Endothelial cell of umbilical vein (primary cell): ENCODE results near the gene DNAH10.

Source experiments
- CTCF ChIP-seq, 2 donors: IDR thresholded peaks; 1 replicate in 1 of 2; 2 replicates in 1 of 2; pipeline ENCODE4 v1.5.1; 2011; ENCODE audit warnings: low read length in 2 of 2, mild to moderate bottlenecking in 2 of 2, moderate library complexity in 2 of 2, control low read depth in 1 of 2, inconsistent platforms in 1 of 2, low read depth in 1 of 2; ENCODE audit not compliant: insufficient read depth in 1 of 2; ENCODE audit errors: extremely low read depth in 1 of 2
- EZH2 ChIP-seq: IDR thresholded peaks from 2 replicates; pipeline ENCODE4 v1.6.1; 2012; ENCODE audit warnings: borderline replicate concordance, low read depth, mild to moderate bottlenecking, moderate library complexity, low read length, inconsistent platforms; ENCODE audit not compliant: severe bottlenecking
- GATA2 ChIP-seq: IDR thresholded peaks from 2 replicates; pipeline ENCODE4 v1.7.0; 2011; ENCODE audit warnings: low read depth, mild to moderate bottlenecking, moderate library complexity, mixed read lengths, low read length; ENCODE audit not compliant: insufficient read length, insufficient read depth
- JUN ChIP-seq: IDR thresholded peaks from 2 replicates; pipeline ENCODE4 v1.6.1; 2011; ENCODE audit warnings: borderline replicate concordance, low read depth; ENCODE audit not compliant: insufficient read length, insufficient read depth
- MAX ChIP-seq: IDR thresholded peaks from 2 replicates; pipeline ENCODE4 v1.6.1; 2011; ENCODE audit not compliant: insufficient read depth, insufficient read length
- POLR2A ChIP-seq: IDR thresholded peaks from 2 replicates; pipeline ENCODE4 v1.6.1; 2012; ENCODE audit warnings: low read depth, mild to moderate bottlenecking, control low read depth, low read length
- POLR2AphosphoS5 ChIP-seq: IDR thresholded peaks from 2 replicates; pipeline ENCODE4 v1.6.1; 2012; ENCODE audit warnings: low read depth, mild to moderate bottlenecking, control low read depth, low read length, moderate library complexity; ENCODE audit not compliant: insufficient read depth

- TF ChIP-seq CTCF (IDR thresholded peaks at IDR 0.05; ENCODE audit: extremely low read depth in 1 of 2, insufficient read depth in 1 of 2, low read depth in 1 of 2, low read length in 2 of 2) (no peak), JUN (no peak), POLR2AphosphoS5 (no peak), EZH2 (no peak), POLR2A (no peak), MAX (no peak), GATA2 (no peak)
Measured at GRCh38 chr12:123943816-123944215, 181.7 kb downstream of the DNAH10 start.
